GM12878 (cell line): Measurements from ENCODE around the gene PLA2G1B. TPM values are rescaled to one million over a fixed set of nuclear protein-coding genes. Genes with fewer than 3 reads are reported as not detected.

Source experiments
- ATAC-seq: fragments of 200-7000 bp; cut with Tn5 transposase; 3 replicates; pipeline ENCODE4 v1.9.1; 2020; ENCODE audit warnings: mild to moderate bottlenecking, moderate library complexity
- BruUV-seq: library from RNA; stranded (reverse); fragments of 400-500 nt; replicated peaks from 2 replicates; lab custom pipeline; 2021; lab: Mats Ljungman, UMichigan
- CTCF ChIA-PET: fragments of 300-600 bp; sonication (Branson Sonifier 250); formaldehyde crosslinking; extraction: SDS; loops from one replicate; lab custom pipeline; 2021; ENCODE audit warnings: inconsistent platforms; lab: Yijun Ruan, JAX
- POLR2A ChIA-PET: fragments of 350-600 bp; formaldehyde crosslinking; extraction: SDS; loops from one replicate; lab custom pipeline; 2021; ENCODE audit warnings: inconsistent platforms; lab: Charles Lee
- RAD21 ChIA-PET: fragments of 300-600 bp; sonication (Branson Sonifier 250); formaldehyde crosslinking; loops from one replicate; lab custom pipeline; 2023; ENCODE audit warnings: antibody characterized with exemption; ENCODE audit not compliant: unreplicated experiment; lab: Charles Lee
- SMC1A ChIA-PET: fragments of 300-600 bp; sonication (Branson Sonifier 250); formaldehyde crosslinking; loops from one replicate; lab custom pipeline; 2023; ENCODE audit not compliant: unreplicated experiment, uncharacterized antibody; lab: Charles Lee
- DNase-seq: peaks from one replicate; pipeline ENCODE4 v3.0.0-alpha.2; 2011; ENCODE audit warnings: low read depth, low spot score
- FAIRE-seq: peaks from 3 replicates; lab custom pipeline; 2011; peaks lifted over from hg19 to GRCh38; lab: Jason Lieb, UNC
- H2AFZ ChIP-seq: 2 replicates; pipeline ENCODE4 v1.6.0; 2011; ENCODE audit warnings: low read depth, low read length, control low read depth; ENCODE audit not compliant: control insufficient read depth
- H3K27ac ChIP-seq: 2 replicates; pipeline ENCODE4 v1.5.1; 2011; ENCODE audit warnings: control low read depth; ENCODE audit not compliant: control insufficient read depth, insufficient read depth
- H3K27me3 ChIP-seq, 2 experiments: replicated peaks in 1 of 2; 2 replicates each; pipeline versions ENCODE4 v1.6.0 to v1.6.1; 2011; ENCODE audit warnings: low read length in 1 of 2; ENCODE audit not compliant: control insufficient read depth in 2 of 2, insufficient read depth in 2 of 2
- H3K36me3 ChIP-seq, 2 experiments: 2 replicates each; pipeline ENCODE4 v1.5.1; 2011; ENCODE audit warnings: low read length in 1 of 2; ENCODE audit not compliant: control insufficient read depth in 2 of 2, insufficient read depth in 2 of 2
- H3K4me1 ChIP-seq: 2 replicates; pipeline ENCODE4 v1.6.1; 2011; ENCODE audit warnings: mild to moderate bottlenecking, low read length, moderate library complexity, mixed read lengths; ENCODE audit not compliant: control insufficient read depth, insufficient read depth
- H3K4me2 ChIP-seq: 2 replicates; pipeline ENCODE4 v1.6.0; 2011; ENCODE audit warnings: control low read depth; ENCODE audit not compliant: control insufficient read depth, insufficient read depth
- H3K4me3 ChIP-seq: fragments of 200-600 bp; sonication (generic); 2 replicates; pipeline ENCODE4 v1.5.1; 2016
- H3K79me2 ChIP-seq: 2 replicates; pipeline ENCODE4 v1.6.0; 2011; ENCODE audit warnings: low read length; ENCODE audit not compliant: control insufficient read depth, insufficient read depth
- H3K9ac ChIP-seq: 2 replicates; pipeline ENCODE4 v1.8.0; 2011; ENCODE audit warnings: low read length, control low read depth, mixed read lengths; ENCODE audit not compliant: control insufficient read depth, insufficient read depth
- H3K9me3 ChIP-seq: replicated peaks from 3 replicates; pipeline ENCODE4 v1.5.1; 2011; ENCODE audit warnings: mild to moderate bottlenecking, low read length; ENCODE audit not compliant: control insufficient read depth, insufficient read depth
- H4K20me1 ChIP-seq: 2 replicates; pipeline ENCODE4 v1.6.0; 2011; ENCODE audit not compliant: control insufficient read depth, insufficient read depth
- BACH1 ChIP-seq: fragments of 450-650 bp; IDR thresholded peaks from 2 replicates; pipeline ENCODE4 v1.6.1; 2017; ENCODE audit warnings: mild to moderate bottlenecking, borderline replicate concordance
- BMI1 ChIP-seq: fragments of 450-650 bp; IDR thresholded peaks from 2 replicates; pipeline ENCODE4 v1.6.1; 2016; ENCODE audit warnings: mild to moderate bottlenecking, moderate library complexity, borderline replicate concordance
- ESRRA ChIP-seq: IDR thresholded peaks from 2 replicates; pipeline ENCODE4 v1.6.1; 2012; ENCODE audit warnings: mild to moderate bottlenecking, low read length, improper control_type of control experiment
- FOXK2 ChIP-seq: fragments of 450-650 bp; IDR thresholded peaks from 2 replicates; pipeline ENCODE4 v1.6.1; 2017; ENCODE audit warnings: mild to moderate bottlenecking, moderate library complexity
- GABPA ChIP-seq: IDR thresholded peaks from 2 replicates; pipeline ENCODE4 v1.6.1; 2014; ENCODE audit warnings: antibody characterized with exemption, low read depth, mild to moderate bottlenecking, inconsistent platforms
- HDAC6 ChIP-seq: fragments of 200-600 bp; sonication (generic); IDR thresholded peaks from one replicate; pipeline ENCODE4 v1.8.0; 2017; ENCODE audit warnings: antibody characterized with exemption; ENCODE audit not compliant: unreplicated experiment
- MYB ChIP-seq: fragments of 150-350 bp; IDR thresholded peaks from 2 replicates; pipeline ENCODE4 v1.6.1; 2014; ENCODE audit warnings: mild to moderate bottlenecking, low read depth, low read length, borderline replicate concordance
- NR2C1 ChIP-seq: fragments of 450-650 bp; IDR thresholded peaks from 2 replicates; pipeline ENCODE4 v1.6.1; 2017; ENCODE audit warnings: antibody characterized with exemption, mild to moderate bottlenecking, moderate library complexity
- RBBP5 ChIP-seq: fragments of 200-600 bp; sonication (generic); conservative IDR thresholded peaks from 2 replicates; pipeline ENCODE4 v1.6.1; 2016
- STAT1 ChIP-seq: fragments of 450-650 bp; conservative IDR thresholded peaks from 2 replicates; pipeline ENCODE4 v1.6.1; 2014; ENCODE audit warnings: antibody characterized with exemption, mild to moderate bottlenecking
- YBX1 ChIP-seq: fragments of 450-650 bp; IDR thresholded peaks from 2 replicates; pipeline ENCODE4 v1.6.1; 2016; ENCODE audit warnings: antibody characterized with exemption
- ZNF24 ChIP-seq: fragments of 450-650 bp; IDR thresholded peaks from 2 replicates; pipeline ENCODE4 v1.6.1; 2017; ENCODE audit warnings: antibody characterized with exemption, mild to moderate bottlenecking
- ZNF384 ChIP-seq: IDR thresholded peaks from 2 replicates; pipeline ENCODE4 v1.6.1; 2012; ENCODE audit warnings: low read depth, mild to moderate bottlenecking, low read length, improper control_type of control experiment, borderline replicate concordance
- ZZZ3 ChIP-seq: IDR thresholded peaks from 2 replicates; pipeline ENCODE4 v1.6.1; 2011; ENCODE audit warnings: low read depth; ENCODE audit not compliant: control insufficient read depth, insufficient read length
- whole genome bisulfite sequencing: methylation state at CpG from one replicate; pipeline ENCODE4 v1.1.6; 2016; ENCODE audit warnings: low lambda C conversion rate; ENCODE audit not compliant: insufficient replicate concordance, insufficient coverage; ENCODE audit errors: missing lambda C conversion rate; 5-methylcytosine and 5-hydroxymethylcytosine counted together
- in situ Hi-C: fragments of 300-500 bp; cut with MboI; formaldehyde crosslinking; loops from 9 replicates; pipeline ENCODE4 v1.14.3; 2018; ENCODE audit warnings: mixed read lengths
- intact Hi-C: fragments of 100-400 bp; cut with micrococcal nuclease; formaldehyde crosslinking; loops from one replicate; pipeline ENCODE4 v1.14.2; 2022; ENCODE audit not compliant: unreplicated experiment
- polyA plus RNA-seq, 11 experiments: library from polyadenylated mRNA; depleted of rRNA in 4 of 11; unstranded in 6 of 11; stranded (reverse) in 5 of 11; fragments of >200 nt; fragmentation: Nextera tagmentation in 4 of 11; fragmentation: Illumina TruSeq in 1 of 11; extraction: Ambion mirVana in 4 of 11; extraction: Trizol in 1 of 11; gene quantifications; 1 replicate in 1 of 11; 2 replicates in 10 of 11; pipeline versions ENCODE4 v1.2.1 to v1.2.3, GENCODE V29; 2011 to 2016; ENCODE audit warnings: inconsistent platforms in 2 of 11, missing spikeins in 2 of 11, low read depth in 1 of 11
- total RNA-seq, 4 experiments: library from RNA; depleted of rRNA in 3 of 4; stranded (reverse); fragments of >200 nt in 3 of 4; fragmentation: Illumina TruSeq in 1 of 4; extraction: Trizol in 1 of 4; gene quantifications; 2 replicates each; pipeline versions ENCODE4 v1.2.1 to v1.2.3, GENCODE V29; 2013 to 2021
- TF ChIP-seq, protein P1 (sequence below): fragments of 450-650 bp; IDR thresholded peaks from 2 replicates; pipeline ENCODE4 v1.6.1; 2017; ENCODE audit warnings: borderline replicate concordance
- TF ChIP-seq, protein P2 (sequence below): IDR thresholded peaks from 2 replicates; pipeline ENCODE4 v1.6.1; 2011; ENCODE audit warnings: low read depth, low read length, improper control_type of control experiment, borderline replicate concordance
- TF ChIP-seq, protein P3 (sequence below): fragments of 150-350 bp; IDR thresholded peaks from 2 replicates; pipeline ENCODE4 v1.6.1; 2014; ENCODE audit warnings: mild to moderate bottlenecking, low read depth, low read length
- TF ChIP-seq, protein P4 (sequence below), 3 experiments: IDR thresholded peaks in 2 of 3; conservative IDR thresholded peaks in 1 of 3; 2 replicates each; pipeline ENCODE4 v1.5.1; 2011; ENCODE audit warnings: low read depth in 3 of 3, low read length in 3 of 3, mild to moderate bottlenecking in 3 of 3, control low read depth in 2 of 3, moderate library complexity in 2 of 3, inconsistent platforms in 1 of 3, mixed read lengths in 1 of 3; ENCODE audit not compliant: control insufficient read depth in 2 of 3, insufficient read depth in 1 of 3; ENCODE audit errors: extremely low read depth in 1 of 3

Gene PLA2G1B
- total and polyA plus RNA-seq, 10 of the 15 experiments (the other 5 are each of a cell fraction or from before 2014, with no cell fraction given), result not detected

DNA sequence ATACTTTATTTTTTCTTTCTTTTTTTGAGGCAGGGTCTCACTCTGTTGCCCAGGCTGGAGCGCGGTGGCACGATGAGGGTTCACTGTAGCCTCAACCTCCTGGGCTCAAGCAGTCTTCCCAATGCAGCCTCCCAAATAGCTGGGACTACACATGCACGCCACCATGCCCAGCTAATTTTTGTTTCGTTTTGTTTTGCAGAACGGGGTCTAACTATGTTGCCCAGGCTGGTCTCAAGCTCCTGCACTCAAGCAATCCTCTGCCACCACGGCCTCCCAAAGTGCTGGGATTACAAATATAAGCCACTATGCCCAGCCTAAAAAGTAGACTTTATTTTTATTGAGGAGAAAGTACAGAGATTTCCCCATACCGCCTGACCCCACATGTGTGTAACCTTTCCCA is 46.1 kb upstream of the PLA2G1B start:
- RAD21 ChIA-PET, result no interaction called here
- POLR2A ChIA-PET, result no interaction called here
- Histone ChIP-seq H3K9ac (no peak overlapping the region), H3K4me3 (no peak overlapping the region), H3K27ac (no peak overlapping the region), H3K79me2 (no peaks in the 10 kb centered on the region), H3K4me1 (no peaks in the 10 kb centered on the region), H3K27me3 (peaks cover 5 to 12% of the 10 kb centered on the region in 2 experiments), H2AFZ (no peak overlapping the region), H3K9me3 (no peaks in the 10 kb centered on the region), H4K20me1 (no peaks in the 10 kb centered on the region), H3K4me2 (no peak overlapping the region), H3K36me3 (no peaks in the 10 kb centered on the region)
- in situ Hi-C loops, result no loop called here
- DNase-seq (no peak), ATAC-seq (no peak), FAIRE-seq (no peak)
- BruUV-seq, result no TSS peak
- intact Hi-C loops, result no loop called here
- TF ChIP-seq, protein P1, sequence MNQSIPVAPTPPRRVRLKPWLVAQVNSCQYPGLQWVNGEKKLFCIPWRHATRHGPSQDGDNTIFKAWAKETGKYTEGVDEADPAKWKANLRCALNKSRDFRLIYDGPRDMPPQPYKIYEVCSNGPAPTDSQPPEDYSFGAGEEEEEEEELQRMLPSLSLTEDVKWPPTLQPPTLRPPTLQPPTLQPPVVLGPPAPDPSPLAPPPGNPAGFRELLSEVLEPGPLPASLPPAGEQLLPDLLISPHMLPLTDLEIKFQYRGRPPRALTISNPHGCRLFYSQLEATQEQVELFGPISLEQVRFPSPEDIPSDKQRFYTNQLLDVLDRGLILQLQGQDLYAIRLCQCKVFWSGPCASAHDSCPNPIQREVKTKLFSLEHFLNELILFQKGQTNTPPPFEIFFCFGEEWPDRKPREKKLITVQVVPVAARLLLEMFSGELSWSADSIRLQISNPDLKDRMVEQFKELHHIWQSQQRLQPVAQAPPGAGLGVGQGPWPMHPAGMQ, result no peak
- TF ChIP-seq, protein P2, sequence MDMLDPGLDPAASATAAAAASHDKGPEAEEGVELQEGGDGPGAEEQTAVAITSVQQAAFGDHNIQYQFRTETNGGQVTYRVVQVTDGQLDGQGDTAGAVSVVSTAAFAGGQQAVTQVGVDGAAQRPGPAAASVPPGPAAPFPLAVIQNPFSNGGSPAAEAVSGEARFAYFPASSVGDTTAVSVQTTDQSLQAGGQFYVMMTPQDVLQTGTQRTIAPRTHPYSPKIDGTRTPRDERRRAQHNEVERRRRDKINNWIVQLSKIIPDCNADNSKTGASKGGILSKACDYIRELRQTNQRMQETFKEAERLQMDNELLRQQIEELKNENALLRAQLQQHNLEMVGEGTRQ, result no peak
- TF ChIP-seq, protein P3, sequence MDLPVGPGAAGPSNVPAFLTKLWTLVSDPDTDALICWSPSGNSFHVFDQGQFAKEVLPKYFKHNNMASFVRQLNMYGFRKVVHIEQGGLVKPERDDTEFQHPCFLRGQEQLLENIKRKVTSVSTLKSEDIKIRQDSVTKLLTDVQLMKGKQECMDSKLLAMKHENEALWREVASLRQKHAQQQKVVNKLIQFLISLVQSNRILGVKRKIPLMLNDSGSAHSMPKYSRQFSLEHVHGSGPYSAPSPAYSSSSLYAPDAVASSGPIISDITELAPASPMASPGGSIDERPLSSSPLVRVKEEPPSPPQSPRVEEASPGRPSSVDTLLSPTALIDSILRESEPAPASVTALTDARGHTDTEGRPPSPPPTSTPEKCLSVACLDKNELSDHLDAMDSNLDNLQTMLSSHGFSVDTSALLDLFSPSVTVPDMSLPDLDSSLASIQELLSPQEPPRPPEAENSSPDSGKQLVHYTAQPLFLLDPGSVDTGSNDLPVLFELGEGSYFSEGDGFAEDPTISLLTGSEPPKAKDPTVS, result no peak
- TF ChIP-seq ZZZ3 (no peak), STAT1 (no peak), FOXK2 (no peak), HDAC6 (no peak), BACH1 (no peak), GABPA (no peak), RBBP5 (no peak), ZNF24 (no peak), NR2C1 (no peak), ESRRA (no peak), BMI1 (no peak), ZNF384 (no peak), MYB (no peak), YBX1 (no peak)
- TF ChIP-seq, protein P4, sequence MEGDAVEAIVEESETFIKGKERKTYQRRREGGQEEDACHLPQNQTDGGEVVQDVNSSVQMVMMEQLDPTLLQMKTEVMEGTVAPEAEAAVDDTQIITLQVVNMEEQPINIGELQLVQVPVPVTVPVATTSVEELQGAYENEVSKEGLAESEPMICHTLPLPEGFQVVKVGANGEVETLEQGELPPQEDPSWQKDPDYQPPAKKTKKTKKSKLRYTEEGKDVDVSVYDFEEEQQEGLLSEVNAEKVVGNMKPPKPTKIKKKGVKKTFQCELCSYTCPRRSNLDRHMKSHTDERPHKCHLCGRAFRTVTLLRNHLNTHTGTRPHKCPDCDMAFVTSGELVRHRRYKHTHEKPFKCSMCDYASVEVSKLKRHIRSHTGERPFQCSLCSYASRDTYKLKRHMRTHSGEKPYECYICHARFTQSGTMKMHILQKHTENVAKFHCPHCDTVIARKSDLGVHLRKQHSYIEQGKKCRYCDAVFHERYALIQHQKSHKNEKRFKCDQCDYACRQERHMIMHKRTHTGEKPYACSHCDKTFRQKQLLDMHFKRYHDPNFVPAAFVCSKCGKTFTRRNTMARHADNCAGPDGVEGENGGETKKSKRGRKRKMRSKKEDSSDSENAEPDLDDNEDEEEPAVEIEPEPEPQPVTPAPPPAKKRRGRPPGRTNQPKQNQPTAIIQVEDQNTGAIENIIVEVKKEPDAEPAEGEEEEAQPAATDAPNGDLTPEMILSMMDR (IDR thresholded peaks at IDR 0.05 in 2 of 3, conservative IDR thresholded peaks at IDR 0.05 in 1 of 3; ENCODE audit: control insufficient read depth in 2 of 3, extremely low read depth in 1 of 3, insufficient read depth in 1 of 3, low read depth in 3 of 3, low read length in 3 of 3), result no peak
- CTCF ChIA-PET, result no interaction called here
- SMC1A ChIA-PET, result no interaction called here
- WGBS, result 41% methylated on average over 8 of the region's 8 CpGs
